Fibroblast of skin of scalp (primary cell): ENCODE measurements around the gene CETN2. TPM values are rescaled to one million over a fixed set of nuclear protein-coding genes. Genes with fewer than 3 reads are reported as not detected.
A peak's percentile ranks its signal among the peaks of the same experiment; 100 is the strongest.
"Not testable (repeated sequence)": the region's sequence is repeated elsewhere in the genome, so short reads cannot be mapped to it uniquely, and the experiment has no call there.

Experiments
- DNase-seq: peaks from one replicate; pipeline ENCODE4 v3.0.0-alpha.2; 2013
- polyA plus RNA-seq, 2 experiments: library from polyadenylated mRNA; unstranded; fragments of 120-200 nt; gene quantifications; one replicate each; pipeline ENCODE4 v1.2.1, GENCODE V29; 2013; ENCODE audit not compliant: insufficient read length in 2 of 2

Gene CETN2
- polyA plus RNA-seq (2013, experiment 1 of 2; ENCODE audit: insufficient read length), result 52.6 TPM
- polyA plus RNA-seq (2013, experiment 2 of 2; ENCODE audit: insufficient read length), result 51.2 TPM

DNA sequence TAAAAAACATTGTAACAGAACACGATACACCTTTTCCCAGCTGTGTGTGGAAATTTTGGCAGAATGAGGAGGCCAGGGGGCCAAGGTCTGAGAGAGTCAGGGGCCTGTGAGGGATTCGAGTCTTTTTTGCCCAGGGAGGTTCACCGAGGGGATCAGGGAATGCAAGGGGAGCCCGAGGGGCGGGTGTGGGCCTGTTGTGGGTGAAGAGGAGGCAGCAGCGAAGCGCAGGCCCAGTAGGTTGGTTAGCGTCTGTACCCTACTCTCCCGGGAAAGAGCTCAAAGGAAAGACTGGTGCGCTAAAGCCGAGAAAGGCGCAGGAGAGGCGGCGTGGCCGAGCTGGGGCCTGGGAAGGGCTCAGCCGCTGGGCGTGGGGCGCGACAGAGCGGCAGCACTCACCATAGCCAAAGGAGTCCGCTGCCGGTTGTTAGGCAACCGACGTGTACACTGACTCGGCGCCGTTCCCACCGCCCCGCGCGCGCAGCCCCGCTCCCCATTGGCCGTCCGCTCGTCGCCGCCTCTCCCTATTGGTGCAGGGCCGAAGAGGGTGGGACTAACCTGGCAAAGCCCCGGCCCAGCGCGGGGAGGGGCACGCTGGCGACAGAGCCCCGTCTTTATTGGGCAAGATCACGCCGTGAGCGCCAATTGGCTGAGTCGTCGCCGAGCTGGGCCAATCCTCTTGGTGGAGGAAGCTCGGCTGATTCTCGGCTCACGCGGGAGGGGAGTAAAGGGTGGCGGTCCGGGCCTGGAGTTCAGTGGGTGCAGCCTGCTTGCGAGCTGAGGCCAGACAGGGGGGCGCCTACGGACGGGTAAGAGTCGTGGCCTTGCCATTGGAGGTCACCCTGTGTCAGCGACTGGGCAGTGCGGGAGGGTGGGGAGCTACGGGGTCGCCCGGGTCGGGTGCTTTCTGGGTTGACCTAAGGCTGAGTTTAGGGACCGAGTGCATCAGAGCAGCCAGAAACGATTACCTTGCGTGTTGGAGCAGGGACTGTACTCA is at the start of gene CETN2, which contains the start of gene NSDHL:
TSS of gene CETN2 (minus strand) at position 446 of the 994 bp plus-strand sequence. CDS start at position 399, 47 bp downstream.
TSS of gene NSDHL (plus strand) at position 752 of the 994 bp plus-strand sequence. CDS start 15,262 bp downstream, outside the sequence.
- peak; percentile 95 for DNase-seq

DNA sequence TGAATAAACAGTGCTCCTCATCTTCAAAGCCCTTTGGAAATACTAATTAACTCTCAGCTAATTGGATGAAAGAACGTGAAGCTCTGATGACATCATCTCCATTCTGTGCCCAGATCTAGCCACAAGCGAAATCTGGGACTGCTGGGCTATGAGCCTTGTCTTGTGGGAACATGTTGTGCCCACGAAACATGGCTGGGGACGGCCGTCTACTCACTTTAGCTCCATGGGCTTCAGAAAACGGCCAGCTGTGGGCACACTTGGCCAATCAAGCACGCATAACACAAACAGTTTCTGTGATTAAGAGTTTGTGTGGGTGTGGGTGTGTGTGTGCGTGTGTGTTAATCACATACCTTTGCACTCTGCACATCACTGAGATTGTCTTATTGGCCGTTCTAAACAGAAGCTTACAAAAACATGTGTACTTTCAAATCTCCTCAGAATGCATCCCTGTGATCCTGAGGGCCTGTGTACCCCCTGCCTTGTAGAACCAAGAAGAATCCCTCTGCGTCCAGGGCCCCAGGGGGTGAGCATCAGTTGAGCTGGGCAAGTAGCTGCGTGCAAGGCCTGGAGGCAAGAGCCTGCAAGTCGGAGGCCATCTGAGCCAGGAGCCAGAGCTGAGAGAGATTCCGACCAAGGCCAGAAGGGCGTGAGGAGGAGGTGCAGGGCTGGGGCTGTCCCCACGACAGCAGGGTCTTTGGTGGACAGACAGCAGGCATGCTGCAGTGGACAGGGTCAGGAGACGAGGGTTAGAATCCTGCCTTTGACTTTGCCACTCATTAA is 48.6 kb upstream of the CETN2 start:
- no peak for DNase-seq

GRCh38 chrX:152876931-152877840 is 46.6 kb upstream of the CETN2 start:
- no peak for DNase-seq

DNA sequence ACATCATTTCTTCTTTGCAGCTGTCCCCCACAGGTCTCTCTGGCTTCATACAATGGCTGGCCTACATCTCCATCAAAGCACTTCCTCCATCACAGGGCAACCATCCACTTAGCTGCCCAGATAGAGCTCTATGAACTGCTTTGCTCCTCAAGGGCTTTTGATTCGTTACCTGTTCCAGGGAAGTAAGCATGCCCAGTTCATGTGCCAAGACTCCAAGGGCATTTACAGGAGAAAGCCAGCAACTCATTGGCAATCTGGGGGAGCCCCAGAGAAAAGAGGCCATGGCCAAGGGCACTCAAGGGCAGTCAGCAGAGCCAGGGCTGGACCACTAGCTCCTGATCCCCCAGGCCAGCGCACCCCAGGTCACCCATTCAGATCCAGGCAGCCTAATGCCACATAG is 42.8 kb upstream of the CETN2 start:
- DNase-seq, result no peak

- no peak for DNase-seq
These were observed 42.0 kb upstream of the CETN2 start for GRCh38 chrX:152872522-152872921.

DNA sequence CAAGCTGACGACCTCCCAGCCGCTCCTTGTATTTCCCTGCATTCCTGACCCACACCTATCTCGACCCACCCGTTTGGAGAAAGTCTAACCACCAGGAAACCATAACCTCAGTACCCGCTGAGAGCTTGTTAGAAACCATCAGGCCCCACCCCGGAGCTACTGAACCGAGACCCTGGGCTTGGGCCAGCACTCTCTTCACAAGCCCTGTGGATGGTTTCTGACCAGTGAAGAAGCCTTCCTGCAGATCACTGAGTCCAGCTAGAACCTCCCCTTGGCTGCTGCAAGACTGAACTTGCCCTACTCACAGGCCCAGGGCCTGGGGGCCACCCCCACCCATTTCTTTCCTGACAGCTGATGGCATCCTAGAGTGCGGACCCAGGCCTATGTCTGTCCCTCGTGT is 40.7 kb upstream of the CETN2 start:
- no peak for DNase-seq

DNA sequence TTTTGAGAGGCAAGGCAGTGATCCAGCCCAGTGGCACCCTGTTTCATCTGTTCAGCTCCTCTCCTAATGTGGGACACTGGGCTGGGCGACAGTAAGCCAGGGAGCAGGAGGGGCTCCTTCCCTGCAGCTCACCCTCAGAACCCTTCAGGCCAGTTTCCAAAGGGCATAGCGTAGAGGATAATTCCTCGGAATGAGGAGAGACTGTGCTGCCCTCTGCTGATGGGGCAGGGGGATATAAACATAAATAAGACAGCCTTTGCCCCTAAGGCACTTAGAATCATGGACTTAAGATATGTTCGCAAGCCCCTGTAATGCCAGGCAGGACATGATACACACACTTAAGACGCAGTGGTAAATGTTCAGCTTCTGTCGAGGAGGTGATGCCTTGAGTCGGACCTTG is 39.4 kb upstream of the CETN2 start:
- no peak for DNase-seq

DNA sequence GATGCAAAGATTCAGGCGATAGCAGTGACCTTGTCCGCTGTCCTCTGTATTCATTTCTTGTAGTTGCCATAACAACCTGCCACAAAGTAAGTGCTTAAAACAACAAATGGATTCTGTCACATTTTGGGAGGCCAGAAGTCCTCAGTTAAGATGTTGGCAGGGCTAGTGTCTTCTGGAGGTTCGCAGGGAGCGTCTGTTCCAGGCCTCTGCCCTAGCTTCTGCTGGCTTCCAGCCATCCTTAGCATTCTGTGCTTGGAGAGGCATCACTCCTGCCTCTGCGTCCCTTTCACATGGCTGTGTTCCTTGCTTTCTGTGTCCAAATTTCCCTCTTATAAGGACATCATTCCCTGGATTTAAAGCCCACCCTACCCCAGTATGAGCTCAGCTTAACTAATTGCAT is 35.8 kb upstream of the CETN2 start:
- DNase-seq, result no peak

GRCh38 chrX:152865232-152865920 is 34.8 kb upstream of the CETN2 start:
- no peak for DNase-seq

GRCh38 chrX:152861826-152862225 is 31.3 kb upstream of the CETN2 start:
- DNase-seq, result no peak

GRCh38 chrX:152861116-152861515 is 30.6 kb upstream of the CETN2 start:
- no peak for DNase-seq

GRCh38 chrX:152853986-152854385 is 23.4 kb upstream of the CETN2 start:
- DNase-seq, result no peak

DNA sequence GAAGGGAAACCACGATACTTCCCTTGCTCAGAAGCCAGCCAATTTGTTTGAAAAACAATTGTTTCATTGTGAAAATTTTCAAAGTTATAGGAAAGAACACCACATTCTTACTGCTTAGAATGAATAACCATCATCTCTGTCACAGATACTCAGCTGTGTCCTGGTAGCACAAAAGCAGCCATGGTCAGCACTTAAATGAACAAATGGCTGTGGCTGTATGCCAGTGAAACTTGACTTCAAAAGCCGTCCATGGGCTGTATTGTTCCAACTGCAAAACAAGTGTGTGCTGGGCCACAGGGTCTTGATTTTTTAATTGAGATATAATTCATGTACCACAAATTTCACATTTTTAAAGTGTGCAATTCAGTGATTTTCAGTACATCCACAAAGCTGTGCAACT is 19.9 kb upstream of the CETN2 start:
- DNase-seq, result no peak

GRCh38 chrX:152847281-152847680 is 16.7 kb upstream of the CETN2 start:
- no peak for DNase-seq

DNA sequence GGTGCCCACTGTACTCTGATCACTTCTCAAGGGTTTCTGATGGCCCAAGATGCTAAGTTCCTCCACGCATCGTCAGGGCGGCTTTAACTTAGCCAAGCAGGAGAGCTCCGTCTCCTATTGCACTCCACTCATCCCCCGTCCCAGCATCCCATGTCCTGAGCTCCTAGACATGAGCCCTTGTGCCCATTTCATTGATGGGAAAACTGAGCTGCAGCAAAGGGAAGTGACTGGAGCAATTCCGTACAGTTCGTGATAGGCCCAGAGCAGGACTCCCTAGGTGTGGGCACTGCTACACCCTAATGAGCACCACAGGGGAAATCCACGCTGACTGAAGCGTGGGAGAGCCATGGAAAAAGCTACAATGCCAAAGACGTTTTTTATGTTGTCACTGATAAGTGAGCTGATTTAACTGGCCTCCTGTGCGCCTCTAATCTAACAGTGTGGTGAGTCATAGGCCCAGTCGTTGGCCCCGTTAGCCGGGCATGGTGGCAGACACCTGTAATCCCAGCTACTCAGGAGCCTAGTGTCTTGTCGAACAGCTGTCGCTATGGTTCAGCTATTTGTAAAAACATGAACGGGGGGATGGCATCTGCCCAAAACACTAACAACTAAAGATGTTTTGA is 15.2 kb upstream of the CETN2 start:
- DNase-seq, result no peak

- DNase-seq, result no peak
These were observed 13.7 kb upstream of the CETN2 start for GRCh38 chrX:152844256-152844655.

- DNase-seq, result no peak
These were observed 13.3 kb upstream of the CETN2 start for GRCh38 chrX:152843852-152844251.

DNA sequence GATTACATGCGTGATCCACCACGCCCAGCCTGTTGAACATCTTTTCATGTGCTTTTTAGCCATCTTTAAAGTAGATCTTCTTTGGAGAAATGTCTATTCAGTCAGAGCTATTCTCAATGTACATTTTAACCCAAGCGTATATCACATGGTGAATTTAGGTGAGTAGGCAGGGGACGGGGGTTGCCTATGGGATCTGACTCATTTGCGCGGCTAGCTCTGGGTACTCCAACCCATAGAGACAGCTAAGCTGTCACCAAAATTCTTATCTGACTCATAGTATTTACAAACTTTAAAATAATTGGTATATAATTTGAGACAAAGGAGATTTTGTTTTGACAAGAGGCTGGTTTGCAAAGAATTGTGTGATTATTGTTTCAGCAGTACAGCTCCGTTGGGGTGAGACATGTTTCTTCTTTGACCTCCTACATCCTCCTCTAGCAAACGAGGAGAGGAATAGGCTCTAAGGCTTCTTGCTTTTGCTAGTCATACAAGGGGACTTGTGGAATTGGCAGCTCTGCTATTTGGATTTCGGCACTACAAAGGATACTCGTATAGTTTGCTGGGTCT is 12.3 kb upstream of the CETN2 start:
- no peak for DNase-seq

DNA sequence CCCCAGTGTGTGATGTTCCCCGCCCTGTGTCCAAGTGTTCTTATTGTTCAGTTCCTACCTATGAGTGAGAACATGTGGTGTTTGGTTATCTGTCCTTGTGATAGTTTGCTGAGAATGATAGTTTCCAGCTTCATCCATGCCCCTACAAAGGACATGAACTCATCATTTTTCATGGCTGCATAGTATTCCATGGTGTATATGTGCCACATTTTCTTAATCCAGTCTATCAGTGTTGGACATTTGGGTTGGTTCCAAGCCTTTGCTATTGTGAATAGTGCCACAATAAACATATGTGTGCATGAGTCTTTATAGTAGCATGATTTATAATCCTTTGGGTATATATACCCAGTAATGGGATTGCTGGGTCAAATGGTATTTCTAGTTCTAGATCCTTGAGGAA is 4.9 kb upstream of the CETN2 start:
- DNase-seq, result not testable (repeated sequence)

- no peak for DNase-seq
These were observed 2.8 kb upstream of the CETN2 start for GRCh38 chrX:152833378-152833777.

GRCh38 chrX:152832520-152832919 is 2.0 kb upstream of the CETN2 start:
- no peak for DNase-seq
